HG02884 (cell line): ENCODE data around the gene ZNF892.
"Not testable (repeated sequence)": the region's sequence is repeated elsewhere in the genome, so short reads cannot be mapped to it uniquely, and the experiment has no call there.

Experiments used
- ATAC-seq: cut with Tn5 transposase; IDR thresholded peaks from one replicate; pipeline ENCODE4 v1.9.1; 2021; ENCODE audit warnings: mild to moderate bottlenecking, moderate library complexity; ENCODE audit not compliant: unreplicated experiment

The ZNF892 gene

GRCh38 chr2:95225658-95226057, 18.3 kb downstream of the ZNF892 start:
- no peak for ATAC-seq

DNA sequence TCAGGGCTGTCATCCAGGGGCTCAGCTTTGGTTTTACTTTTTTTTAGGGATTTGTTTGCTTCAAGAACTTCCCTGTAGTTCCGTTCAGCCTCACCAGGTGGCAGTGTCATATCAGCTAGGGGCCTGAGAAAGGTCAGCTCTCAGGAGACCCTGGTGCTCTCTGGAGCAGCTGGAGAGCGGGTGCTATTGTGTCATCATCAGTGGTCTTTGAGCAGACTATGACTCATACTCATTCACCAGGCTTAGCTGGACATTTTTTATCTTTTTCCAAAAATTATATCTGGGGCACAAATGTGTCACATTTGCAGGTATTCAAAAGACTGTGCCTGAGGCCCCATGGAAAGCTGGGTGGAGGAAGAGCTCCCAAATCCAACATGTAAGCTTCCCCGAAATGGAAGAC, 24.4 kb downstream of the ZNF892 start:
- no peak for ATAC-seq

- ATAC-seq, result no peak
Measured at GRCh38 chr2:95232232-95232631, 24.9 kb downstream of the ZNF892 start.

DNA sequence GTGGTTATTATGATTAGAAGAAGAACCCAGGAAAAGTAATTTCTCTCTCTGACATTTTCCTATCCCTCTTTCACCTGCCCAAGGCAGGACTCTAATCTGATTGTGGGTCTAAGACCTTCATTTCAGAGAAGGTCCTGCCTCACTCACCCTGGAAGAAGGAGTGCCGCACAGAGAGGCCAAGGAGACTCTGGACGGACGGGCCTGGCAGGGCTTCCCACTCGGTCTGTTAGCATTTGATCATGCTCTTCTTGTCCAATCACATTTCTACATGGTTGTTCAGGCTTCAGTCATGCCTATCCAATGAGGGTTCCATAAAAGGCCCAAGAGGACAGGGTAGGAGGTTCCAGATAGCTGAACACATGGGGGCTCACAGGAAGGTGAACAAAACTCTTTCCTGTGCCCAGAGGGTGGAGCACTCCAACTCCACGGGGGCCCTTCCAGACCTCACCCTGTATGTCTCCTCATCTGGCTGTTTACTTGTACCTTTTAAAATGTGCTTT, 27.0 kb downstream of the ZNF892 start:
- ATAC-seq, result no peak

- no peak for ATAC-seq
Measured at GRCh38 chr2:95234816-95235215, 27.5 kb downstream of the ZNF892 start.

DNA sequence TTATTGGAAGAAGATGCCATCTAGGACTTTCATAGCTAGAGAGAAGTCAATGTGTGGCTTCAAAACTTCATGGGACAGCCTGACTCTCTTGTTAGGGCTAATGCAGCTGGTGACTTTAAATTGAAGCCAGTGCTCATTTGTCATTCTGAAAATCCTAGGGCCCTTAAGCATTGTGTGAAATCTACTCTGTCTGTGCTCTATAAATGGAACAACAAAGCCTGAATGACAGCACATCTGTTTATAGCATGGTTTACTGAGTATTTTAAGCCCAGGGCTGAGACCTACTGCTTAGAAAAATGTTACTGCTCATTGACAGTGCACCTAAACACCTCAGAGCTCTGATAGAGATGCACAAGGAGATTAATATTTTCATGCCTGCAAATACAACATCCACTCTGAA, 30.8 kb downstream of the ZNF892 start:
- ATAC-seq, result no peak

DNA sequence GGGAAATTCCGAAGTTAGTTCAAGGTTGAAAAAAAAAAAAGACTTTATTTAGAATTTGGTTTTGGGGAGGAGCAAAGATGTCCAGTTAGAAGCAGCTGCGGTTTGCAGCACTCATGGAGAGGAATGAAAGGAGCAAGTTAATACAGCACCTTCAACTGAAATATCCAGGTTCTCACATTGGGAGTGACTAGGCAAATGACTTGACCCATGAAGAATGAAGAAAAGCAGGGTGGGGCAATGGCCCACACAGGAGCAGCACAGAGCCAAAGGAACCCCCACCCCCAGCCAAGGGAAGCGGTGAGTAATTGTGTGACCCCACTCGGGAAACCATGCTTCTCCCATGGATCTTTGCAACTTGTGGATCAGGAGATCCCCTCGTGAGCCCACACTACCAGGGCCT, 32.8 kb downstream of the ZNF892 start:
- ATAC-seq, result no peak

DNA sequence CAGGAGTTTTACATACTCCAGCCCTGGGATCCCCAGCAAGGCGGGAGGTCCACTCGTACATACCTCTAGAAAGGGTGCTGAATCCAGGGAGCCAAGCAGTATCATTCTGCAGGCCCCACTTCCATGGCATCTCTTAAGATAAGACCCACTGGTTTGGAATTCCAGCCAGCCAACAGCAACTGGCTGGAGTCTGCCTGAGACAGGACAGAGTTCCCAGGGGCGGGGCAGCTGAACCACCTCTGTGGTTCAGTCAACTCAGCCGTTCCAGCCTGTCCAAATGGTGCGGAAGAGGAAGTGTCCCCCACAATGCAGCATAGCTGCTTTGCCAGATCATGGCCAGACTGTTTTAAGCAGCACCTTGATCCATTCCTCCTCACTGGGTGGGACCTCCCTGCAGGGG, 33.2 kb downstream of the ZNF892 start:
- no peak for ATAC-seq

DNA sequence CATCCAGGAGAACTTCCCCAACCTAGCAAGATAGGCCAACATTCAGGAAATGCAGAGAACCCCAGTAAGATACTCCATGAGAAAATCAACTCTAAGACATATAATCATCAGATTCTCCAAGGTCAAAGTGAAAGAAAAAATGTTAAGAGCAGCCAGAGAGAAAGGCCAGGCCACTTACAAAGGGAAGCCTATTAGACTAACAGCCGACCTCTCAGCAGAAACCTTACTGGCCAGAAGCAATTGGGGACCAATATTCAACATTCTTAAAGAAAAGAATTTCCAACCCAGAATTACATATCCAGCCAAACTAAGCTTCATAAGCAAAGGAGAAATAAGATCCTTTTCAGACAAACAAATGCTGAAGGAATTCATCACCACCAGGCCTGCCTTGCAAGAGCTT, 34.8 kb downstream of the ZNF892 start:
- not testable (repeated sequence) for ATAC-seq
